Activated CD8-positive, alpha-beta T cell treated with anti-CD3 and anti-CD28 coated beads for 36 hours (primary cell): ENCODE results near the gene ATG2B. TPM values are rescaled to one million over a fixed set of nuclear protein-coding genes. Genes with fewer than 3 reads are reported as not detected.
A peak's percentile ranks its signal among the peaks of the same experiment; 100 is the strongest.

Source experiments
- ATAC-seq: fragments of 200-7000 bp; cut with Tn5 transposase; one replicate; pipeline ENCODE4 v1.10.0; 2021; ENCODE audit warnings: mild to moderate bottlenecking, moderate library complexity
- CTCF ChIA-PET: fragments of 350-600 bp; sonication (Branson Sonifier 250); formaldehyde crosslinking; loops from one replicate; lab custom pipeline; 2021; ENCODE audit warnings: antibody characterized with exemption; lab: Charles Lee
- POLR2A ChIA-PET: fragments of 350-600 bp; sonication (Branson Sonifier 250); formaldehyde crosslinking; loops from one replicate; lab custom pipeline; 2021; ENCODE audit warnings: antibody characterized with exemption; lab: Charles Lee
- DNase-seq: peaks from one replicate; pipeline ENCODE4 v3.0.0-alpha.2; 2020
- H3K27ac Mint-ChIP-seq: one replicate; pipeline ENCODE4 v1.8.0; 2021; ENCODE audit warnings: mild to moderate bottlenecking, mixed read lengths
- H3K27me3 Mint-ChIP-seq: one replicate; pipeline ENCODE4 v1.8.0; 2021; ENCODE audit warnings: mixed read lengths
- H3K36me3 Mint-ChIP-seq: one replicate; pipeline ENCODE4 v1.8.0; 2021; ENCODE audit warnings: low read depth, mixed read lengths
- H3K4me1 Mint-ChIP-seq: one replicate; pipeline ENCODE4 v1.8.0; 2021; ENCODE audit warnings: low read depth, mixed read lengths
- H3K4me3 Mint-ChIP-seq: one replicate; pipeline ENCODE4 v1.8.0; 2021; ENCODE audit warnings: mild to moderate bottlenecking, moderate library complexity, mixed read lengths
- H3K9me3 Mint-ChIP-seq: one replicate; pipeline ENCODE4 v1.8.0; 2021; ENCODE audit warnings: mixed read lengths
- CTCF ChIP-seq: fragments of 200-600 bp; IDR thresholded peaks from one replicate; pipeline ENCODE4 v1.8.0; 2022; ENCODE audit warnings: antibody characterized with exemption, mild to moderate bottlenecking
- intact Hi-C: fragments of 100-400 bp; cut with micrococcal nuclease; formaldehyde crosslinking; loops from one replicate; pipeline ENCODE4 v1.10.0; 2022
- total RNA-seq, 2 experiments: library from RNA; stranded (reverse); gene quantifications; one replicate each; pipeline ENCODE4 v1.2.3, GENCODE V29; 2021

The ATG2B gene
- total RNA-seq, 2 experiments from 2014 or later = 12.9 to 13.3 TPM

GRCh38 chr14:96280104-96280503 lies 83.0 kb downstream of the ATG2B start:
- Mint-ChIP-seq H3K36me3 (peaks cover 2% of the 10 kb centered on the region), H3K4me3 (no peak overlapping the region), H3K27ac (no peak overlapping the region), H3K9me3 (peaks cover 6% of the 10 kb centered on the region), H3K27me3 (peaks cover 1% of the 10 kb centered on the region), H3K4me1 (peaks cover 2% of the 10 kb centered on the region)
- intact Hi-C loops = no loop called here
- POLR2A ChIA-PET = interaction anchor here (1.0 kb wide), 1 partner anchor 16 kb away, joined by 3 read pairs; no protein-coding TSS in a partner anchor
- TF ChIP-seq CTCF = no peak
- no peak for DNase-seq
- CTCF ChIA-PET = interaction anchor here (6.8 kb wide), 1 partner anchor 178 kb away, joined by 75 read pairs; no protein-coding TSS in a partner anchor
- ATAC-seq = no peak

- TF ChIP-seq CTCF = no peak
- Mint-ChIP-seq H3K36me3 (peaks cover 2% of the 10 kb centered on the region), H3K27me3 (peaks cover 1% of the 10 kb centered on the region), H3K27ac (no peak overlapping the region), H3K9me3 (peaks cover 6% of the 10 kb centered on the region), H3K4me1 (peaks cover 2% of the 10 kb centered on the region), H3K4me3 (no peak overlapping the region)
- intact Hi-C loops = no loop called here
- ChIA-PET POLR2A (interaction anchor here (1.0 kb wide), 1 partner anchor 17 kb away, joined by 3 read pairs; no protein-coding TSS in a partner anchor), CTCF (interaction anchor here (6.8 kb wide), 1 partner anchor 178 kb away, joined by 75 read pairs; no protein-coding TSS in a partner anchor)
- no peak for ATAC-seq
- DNase-seq = no peak
These were observed 83.6 kb downstream of the ATG2B start for GRCh38 chr14:96279564-96279963.

GRCh38 chr14:96277890-96278289 lies 85.3 kb downstream of the ATG2B start:
- ChIA-PET CTCF (interaction anchor here (1.4 to 6.8 kb wide), 3 partner anchors 14 to 176 kb away, joined by 3 to 75 read pairs (median 5); no protein-coding TSS in a partner anchor), POLR2A (no interaction called here)
- H3K27ac Mint-ChIP-seq = no peak overlapping the region
- H3K36me3 Mint-ChIP-seq = no peaks in the 10 kb centered on the region
- no peak overlapping the region for H3K4me3 Mint-ChIP-seq
- peaks cover 6% of the 10 kb centered on the region for H3K9me3 Mint-ChIP-seq
- intact Hi-C loops = no loop called here
- ATAC-seq (no peak), DNase-seq (no peak)
- H3K4me1 Mint-ChIP-seq = peaks cover 2% of the 10 kb centered on the region
- no peak for TF ChIP-seq CTCF
- H3K27me3 Mint-ChIP-seq = peaks cover 1% of the 10 kb centered on the region

GRCh38 chr14:96275177-96276112 lies 87.7 kb downstream of the ATG2B start:
- peaks cover 6% of the 10 kb centered on the region for H3K9me3 Mint-ChIP-seq
- peak; percentile 60 for ATAC-seq
- ChIA-PET CTCF (interaction anchor here (0.6 to 6.8 kb wide), 22 partner anchors 10 to 715 kb away, joined by 3 to 75 read pairs (median 4); no protein-coding TSS in a partner anchor), POLR2A (no interaction called here)
- peak; percentile 96 for TF ChIP-seq CTCF
- intact Hi-C loops = loop anchor here (2.0 kb wide), 1 partner anchor 175 kb away; no protein-coding TSS in a partner anchor
- peaks cover 2% of the 10 kb centered on the region for H3K4me1 Mint-ChIP-seq
- H3K27me3 Mint-ChIP-seq = peaks cover 1% of the 10 kb centered on the region
- peak; percentile 78 for DNase-seq
- no peak overlapping the region for H3K4me3 Mint-ChIP-seq
- no peaks in the 10 kb centered on the region for H3K36me3 Mint-ChIP-seq
- no peak overlapping the region for H3K27ac Mint-ChIP-seq
